ENCODE measurements around the gene CAGE1. TPM values are rescaled to one million over a fixed set of nuclear protein-coding genes. Genes with fewer than 3 reads are reported as not detected.
"Not testable (repeated sequence)": the region's sequence is repeated elsewhere in the genome, so short reads cannot be mapped to it uniquely, and the experiment has no call there.

Gene CAGE1
- polyA plus RNA-seq, 4 donors = 0.09 to 0.17 (median 0.17) TPM; not detected in 1

DNA sequence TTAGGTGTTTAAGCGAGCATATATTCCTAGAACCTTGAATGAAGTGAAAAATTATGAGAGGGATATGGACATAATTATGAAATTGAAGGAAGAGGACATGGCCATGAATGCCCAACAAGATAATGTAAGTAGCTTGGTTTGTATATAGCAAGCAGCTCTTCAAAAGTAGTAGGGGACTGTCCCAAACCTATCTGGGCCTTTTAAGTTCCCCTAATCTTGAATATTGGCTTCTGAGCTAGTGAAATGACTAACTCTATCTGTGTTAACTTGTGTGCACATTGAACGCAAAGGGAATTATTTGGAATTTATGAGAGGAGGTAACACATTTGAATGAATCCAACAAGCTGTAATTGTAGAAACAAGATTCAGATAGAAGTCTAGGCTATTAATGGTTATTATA is 21.8 kb upstream of the CAGE1 start:
- DNase-seq (ENCODE audit: low read depth in 4 of 4, low spot score in 3 of 4) = no peak

GRCh38 chr6:7410851-7411250 is 21.3 kb upstream of the CAGE1 start:
- no peak for DNase-seq (ENCODE audit: low read depth in 4 of 4, low spot score in 3 of 4)

DNA sequence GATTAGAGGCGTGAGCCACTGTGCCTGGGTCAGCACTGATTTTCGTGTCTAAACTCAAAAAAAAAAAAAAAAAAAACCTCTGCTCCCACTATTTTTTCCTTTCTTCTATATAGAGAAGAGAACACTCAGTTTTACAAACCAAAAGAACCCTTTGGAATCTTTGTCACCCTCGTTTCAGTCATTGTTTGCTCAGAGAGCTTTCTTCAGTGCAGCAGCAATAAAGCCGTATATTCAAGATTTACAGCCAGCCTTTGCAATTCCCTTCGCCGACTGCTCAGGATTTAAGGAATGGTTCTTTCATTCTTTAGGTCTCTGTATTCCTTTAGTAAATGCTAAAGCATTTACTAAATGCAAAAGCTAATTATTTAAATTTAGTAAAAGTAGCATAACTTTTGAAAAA is 20.2 kb upstream of the CAGE1 start:
- DNase-seq (ENCODE audit: low read depth in 4 of 4, low spot score in 3 of 4) = no peak

DNA sequence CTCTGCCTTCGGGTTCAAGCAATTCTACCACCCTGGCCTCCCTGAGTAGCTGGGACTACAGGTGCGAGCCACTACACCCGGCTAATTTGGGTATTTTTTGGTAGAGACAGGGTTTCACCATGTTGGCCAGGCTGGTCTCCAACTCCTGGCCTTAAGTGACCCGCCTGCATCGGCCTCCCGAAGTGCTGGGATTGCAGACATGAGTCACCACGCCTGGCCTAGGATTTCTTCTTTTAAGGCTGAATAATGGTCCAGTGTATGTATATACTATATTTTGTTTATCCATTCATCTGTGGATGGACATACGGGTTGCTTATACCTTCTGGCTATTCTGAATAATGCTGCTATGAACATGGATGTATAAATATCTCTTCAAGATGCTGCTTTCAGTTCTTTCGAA is 17.2 kb upstream of the CAGE1 start:
- DNase-seq (ENCODE audit: low read depth in 4 of 4, low spot score in 3 of 4) = no peak

DNA sequence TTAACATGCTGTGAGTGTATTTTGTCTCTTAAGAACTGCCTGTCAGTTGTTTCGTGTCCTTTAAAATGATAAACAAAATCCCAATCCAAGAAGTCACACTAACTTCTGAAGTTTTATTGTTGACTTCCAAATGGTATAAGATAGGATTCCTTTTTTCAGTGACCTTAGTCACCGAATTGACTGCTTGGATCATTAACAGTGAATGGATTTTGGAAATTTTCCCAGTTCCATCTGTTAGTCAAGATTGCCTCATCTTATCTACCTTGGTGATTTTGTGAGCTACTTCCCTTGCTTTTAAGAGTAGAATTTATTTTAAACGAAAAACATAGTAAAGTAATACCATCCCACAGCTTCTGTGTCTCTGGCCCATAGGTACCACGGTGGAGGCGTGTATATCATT is 15.0 kb upstream of the CAGE1 start:
- no peak for DNase-seq (ENCODE audit: low read depth in 4 of 4, low spot score in 3 of 4)

GRCh38 chr6:7402716-7403115 is 13.2 kb upstream of the CAGE1 start:
- DNase-seq (ENCODE audit: low read depth in 4 of 4, low spot score in 3 of 4) = no peak

GRCh38 chr6:7401075-7401474 is 11.5 kb upstream of the CAGE1 start:
- no peak for DNase-seq (ENCODE audit: low read depth in 4 of 4, low spot score in 3 of 4)

GRCh38 chr6:7392402-7392801 is 2.9 kb upstream of the CAGE1 start:
- DNase-seq (ENCODE audit: low read depth in 4 of 4, low spot score in 3 of 4) = no peak

DNA sequence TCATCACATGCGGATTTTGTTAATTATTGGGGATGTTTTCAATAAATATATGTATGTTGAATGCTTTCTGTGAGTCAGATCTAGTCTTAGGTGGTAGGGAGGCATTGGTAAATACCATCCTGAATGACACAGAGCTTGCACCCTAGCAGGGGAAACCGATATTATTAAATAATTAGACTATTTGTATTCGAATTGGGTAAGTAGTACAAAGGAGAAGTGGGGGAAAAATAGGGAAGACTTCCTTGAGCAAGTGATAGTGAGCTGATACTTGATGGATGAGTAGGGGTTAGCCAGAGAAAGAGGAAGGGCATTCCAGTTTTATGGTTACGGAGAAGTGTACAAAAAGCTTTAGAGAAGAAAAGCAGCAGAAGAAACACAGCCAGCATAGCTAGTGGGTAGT is 1.6 kb upstream of the CAGE1 start:
- no peak for DNase-seq (ENCODE audit: low read depth in 4 of 4, low spot score in 3 of 4)

DNA sequence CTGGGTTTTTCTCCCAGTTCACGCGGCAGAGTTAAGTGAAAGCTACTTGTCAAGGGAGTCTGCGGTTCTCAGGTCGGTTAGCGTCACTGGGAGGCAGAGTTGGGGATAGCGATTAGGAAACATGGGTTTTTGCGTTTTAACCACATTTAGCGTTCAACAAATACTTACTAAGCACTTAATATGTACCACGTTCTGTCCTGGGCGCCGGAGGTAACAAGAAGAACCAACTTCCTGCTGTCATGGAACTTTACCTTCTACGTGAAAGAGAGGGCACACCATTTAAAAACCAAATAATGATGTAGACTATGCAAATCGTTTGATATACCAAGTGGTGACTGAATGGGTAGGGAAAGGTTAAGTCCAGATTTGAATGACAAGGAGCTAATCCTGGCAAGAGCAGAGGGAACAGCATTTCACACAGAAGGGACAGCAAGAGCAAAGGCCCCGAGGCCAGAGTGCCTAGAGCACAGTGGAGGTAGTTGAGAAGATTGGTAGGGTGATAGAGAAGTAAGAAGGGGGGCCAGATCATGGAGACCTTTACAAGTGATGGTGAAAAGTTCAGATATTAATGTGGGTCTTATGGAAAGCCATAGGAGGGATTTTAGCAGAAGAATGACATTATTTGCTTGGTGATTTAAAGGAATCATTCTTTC is 810 bp upstream of the CAGE1 start:
- no peak for DNase-seq (ENCODE audit: low read depth in 4 of 4, low spot score in 3 of 4)

DNA sequence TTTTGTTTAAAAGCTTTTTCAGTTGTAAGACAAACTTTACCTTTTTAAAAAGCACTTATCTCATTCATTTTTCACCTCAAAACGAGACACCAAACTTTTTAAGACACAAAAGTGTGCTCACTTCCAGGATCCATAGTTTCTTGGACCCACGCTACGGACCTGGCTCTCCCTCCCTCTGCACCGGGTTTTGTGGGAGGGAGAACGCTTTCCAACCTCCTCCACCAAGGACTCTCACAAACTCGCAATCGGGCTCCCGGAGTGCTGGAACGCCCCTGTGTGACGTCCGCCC is 436 bp downstream of the CAGE1 start:
- no peak for DNase-seq (ENCODE audit: low read depth in 4 of 4, low spot score in 3 of 4)

DNA sequence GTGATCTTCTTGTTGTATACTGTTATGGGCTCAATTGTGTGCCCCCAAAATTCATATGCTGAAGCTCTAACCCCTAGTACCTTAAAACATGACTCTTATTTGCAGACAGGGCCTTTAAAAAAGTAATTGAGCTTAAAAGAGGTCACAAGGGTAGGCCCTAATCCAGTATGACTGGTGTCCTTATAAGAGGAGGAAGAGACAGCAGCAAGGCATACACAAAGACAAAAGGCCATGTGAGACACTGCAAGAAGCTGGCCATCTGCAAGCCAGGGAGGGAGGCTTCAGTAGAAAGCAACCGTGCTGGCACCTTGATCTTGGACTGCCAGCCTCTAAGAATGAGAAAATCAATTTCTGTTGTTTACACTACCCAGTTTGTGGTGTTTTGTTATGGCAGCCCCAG is 8.4 kb downstream of the CAGE1 start:
- DNase-seq (ENCODE audit: low read depth in 4 of 4, low spot score in 3 of 4) = no peak

GRCh38 chr6:7378740-7379139 is 10.8 kb downstream of the CAGE1 start:
- DNase-seq (ENCODE audit: low read depth in 4 of 4, low spot score in 3 of 4) = no peak

GRCh38 chr6:7377961-7378360 is 11.6 kb downstream of the CAGE1 start:
- DNase-seq (ENCODE audit: low read depth in 4 of 4, low spot score in 3 of 4) = no peak

DNA sequence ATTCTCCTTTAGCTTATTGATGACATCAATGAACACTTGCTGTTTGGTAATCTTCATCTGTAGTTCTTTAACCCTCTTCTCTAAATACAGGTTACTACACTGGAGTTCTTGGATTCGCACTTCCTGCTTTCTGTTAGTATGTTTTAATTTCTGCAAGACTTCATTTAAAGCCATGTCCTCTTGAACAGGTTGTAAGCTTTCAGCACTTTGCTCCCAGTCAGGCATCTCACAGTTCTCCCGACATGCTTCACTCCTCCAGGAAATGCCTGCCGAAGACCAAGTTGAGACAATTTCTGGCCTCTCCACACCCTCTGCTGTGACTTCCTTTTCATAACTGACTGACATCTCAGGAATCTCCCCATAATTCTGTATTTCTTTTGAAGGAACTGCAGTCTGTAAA is 15.8 kb downstream of the CAGE1 start:
- DNase-seq (ENCODE audit: low read depth in 4 of 4, low spot score in 3 of 4) = no peak

DNA sequence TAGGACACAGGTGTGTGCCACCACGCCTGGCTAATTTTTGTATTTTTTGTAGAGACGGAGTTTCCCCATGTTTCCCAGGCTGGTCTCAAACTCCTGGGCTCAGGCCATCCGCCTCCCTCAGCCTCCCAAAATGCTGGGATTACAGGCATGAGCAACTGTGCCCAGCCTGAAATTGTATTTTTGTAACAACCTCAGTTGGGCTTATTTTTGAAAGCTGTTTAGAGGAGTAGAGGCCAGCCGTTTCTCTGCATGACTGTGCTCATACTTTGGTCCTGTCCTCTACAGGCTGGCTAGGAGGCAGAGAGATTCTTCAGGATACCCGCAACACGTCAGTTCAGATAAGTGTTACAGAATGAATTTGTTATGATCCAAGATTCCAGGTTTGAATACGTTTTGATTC is 22.1 kb downstream of the CAGE1 start:
- DNase-seq (ENCODE audit: low read depth in 4 of 4, low spot score in 3 of 4) = no peak

GRCh38 chr6:7351916-7352315 is 37.6 kb downstream of the CAGE1 start:
- DNase-seq (ENCODE audit: low read depth in 4 of 4, low spot score in 3 of 4) = not testable (repeated sequence)

DNA sequence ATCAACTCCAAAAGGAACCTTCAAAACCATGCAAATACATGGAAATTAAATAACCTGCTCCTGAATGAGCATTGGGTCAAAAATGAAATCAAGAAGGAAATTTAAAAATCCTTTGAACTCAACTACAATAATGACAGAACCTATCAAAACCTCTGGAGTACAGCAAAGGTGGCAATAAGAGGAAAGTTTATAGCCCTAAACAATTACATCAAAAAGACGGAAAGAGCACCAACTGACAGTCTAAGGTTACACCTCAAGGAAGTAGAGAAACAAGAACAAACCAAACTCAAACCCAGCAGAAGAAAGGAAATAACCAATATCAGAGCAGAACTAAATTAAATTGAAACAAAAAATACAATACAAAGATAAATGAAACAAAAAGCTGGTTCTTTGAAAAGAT is 39.0 kb downstream of the CAGE1 start:
- not testable (repeated sequence) for DNase-seq (ENCODE audit: low read depth in 4 of 4, low spot score in 3 of 4)

DNA sequence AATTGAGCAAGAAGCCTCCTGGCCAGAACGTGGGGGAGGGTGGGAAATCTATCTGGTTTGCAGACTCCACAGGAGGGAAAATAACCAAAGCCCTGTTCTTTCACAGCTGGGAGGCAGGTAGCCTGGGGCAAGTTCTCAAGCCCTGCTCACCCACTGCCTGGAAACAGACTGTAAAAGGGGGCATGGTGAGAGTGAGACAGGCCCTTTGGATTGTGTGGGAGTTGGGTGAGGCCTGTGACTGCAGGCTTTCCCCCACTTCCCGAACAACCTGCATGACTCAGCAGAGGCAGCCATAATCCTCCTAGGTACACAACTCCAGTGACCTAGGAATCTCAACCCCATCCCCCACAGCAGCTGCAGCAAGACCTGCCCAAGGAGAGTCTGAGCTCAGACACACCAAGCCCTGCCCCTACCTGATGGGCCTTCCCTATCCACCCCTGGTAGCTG is 42.0 kb downstream of the CAGE1 start:
- not testable (repeated sequence) for DNase-seq (ENCODE audit: low read depth in 4 of 4, low spot score in 3 of 4)

- not testable (repeated sequence) for DNase-seq (ENCODE audit: low read depth in 4 of 4, low spot score in 3 of 4)
Observed at GRCh38 chr6:7344773-7345450, 44.6 kb downstream of the CAGE1 start.

- DNase-seq (ENCODE audit: low read depth in 4 of 4, low spot score in 3 of 4) = no peak
Observed at GRCh38 chr6:7343546-7344475, 45.7 kb downstream of the CAGE1 start.
